Activated T-cell treated with anti-CD3 and anti-CD28 coated beads for 4 hours (primary cell): ENCODE measurements around the gene TOMM22.

Source experiments
- DNase-seq: peaks from one replicate; pipeline ENCODE4 v3.0.0-alpha.2; 2020

TOMM22 gene

DNA sequence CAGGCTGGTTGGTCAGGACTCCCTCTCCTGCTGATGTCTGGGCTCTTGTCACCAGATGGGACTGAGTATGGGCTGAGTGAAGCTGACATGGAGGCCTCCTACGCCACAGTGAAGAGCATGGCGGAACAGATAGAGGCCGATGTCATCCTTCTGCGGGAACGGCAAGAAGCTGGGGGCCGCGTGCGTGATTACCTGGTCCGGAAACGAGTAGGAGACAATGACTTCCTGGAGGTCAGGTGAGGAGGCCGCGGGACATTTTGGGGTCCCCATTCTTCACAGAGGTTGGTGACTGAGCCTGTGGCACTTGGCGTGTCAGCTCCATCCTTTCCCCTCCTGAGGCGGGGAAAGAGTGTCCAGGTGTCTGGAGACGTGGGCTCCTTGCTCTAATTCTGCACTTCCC, 34.1 kb downstream of the TOMM22 start:
- no peak for DNase-seq

DNA sequence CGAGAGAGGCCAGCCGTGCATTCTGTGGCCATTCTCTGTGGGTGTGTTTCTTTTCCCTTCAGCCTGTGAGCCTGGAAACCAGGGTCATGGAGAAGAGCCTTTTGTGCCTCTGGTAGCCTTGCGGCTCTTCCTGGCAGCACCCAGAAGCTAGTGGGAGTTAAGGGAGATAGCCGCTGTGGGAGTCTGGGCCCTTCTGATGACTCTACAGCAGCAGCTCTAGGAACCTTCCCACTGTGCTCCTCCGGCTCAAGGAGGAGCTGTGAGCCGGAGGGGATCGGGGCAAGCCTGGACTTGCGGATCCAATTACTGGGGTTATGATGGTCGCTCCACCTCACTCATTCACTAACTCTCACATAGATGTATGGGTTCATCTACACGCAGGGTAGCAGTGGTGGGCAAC, 34.5 kb downstream of the TOMM22 start:
- no peak for DNase-seq

DNA sequence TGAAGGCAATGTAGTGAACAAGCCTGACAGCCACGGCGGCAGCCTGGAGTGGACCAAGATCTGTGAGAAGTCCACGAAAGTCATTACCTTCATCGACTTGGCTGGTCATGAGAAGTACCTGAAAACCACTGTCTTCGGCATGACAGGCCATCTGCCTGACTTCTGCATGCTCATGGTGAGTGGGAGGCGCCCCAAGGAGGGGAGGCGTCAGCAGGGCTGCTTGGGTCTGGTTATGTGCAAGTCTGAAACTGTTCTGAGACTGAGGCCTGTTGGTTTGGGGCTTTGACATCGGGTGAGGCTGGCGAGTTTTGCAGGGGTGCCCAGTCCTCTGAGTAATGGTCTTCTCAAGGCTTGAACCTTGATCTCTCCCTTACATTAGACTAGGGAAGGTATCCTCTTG, 35.1 kb downstream of the TOMM22 start:
- no peak for DNase-seq

DNA sequence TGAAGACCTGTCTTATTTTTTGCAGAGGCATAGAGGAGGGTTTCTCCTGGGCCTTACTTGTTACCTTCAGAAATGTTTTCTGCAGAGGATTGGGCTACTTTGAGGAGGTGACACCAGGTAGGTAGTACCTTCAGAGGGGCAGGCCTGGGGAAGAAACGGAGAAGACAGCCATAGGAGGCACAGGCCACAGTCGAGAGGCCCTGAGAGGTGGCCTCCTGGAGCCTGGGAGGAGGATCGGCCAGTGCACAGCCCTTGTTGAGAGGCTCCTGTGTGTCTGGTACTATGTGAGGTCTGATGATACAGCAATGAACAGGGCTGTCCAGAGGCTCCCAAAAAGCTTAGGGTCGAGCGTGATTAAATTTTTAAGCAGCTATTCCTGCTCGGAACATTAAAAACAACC, 35.5 kb downstream of the TOMM22 start:
- no peak for DNase-seq

DNA sequence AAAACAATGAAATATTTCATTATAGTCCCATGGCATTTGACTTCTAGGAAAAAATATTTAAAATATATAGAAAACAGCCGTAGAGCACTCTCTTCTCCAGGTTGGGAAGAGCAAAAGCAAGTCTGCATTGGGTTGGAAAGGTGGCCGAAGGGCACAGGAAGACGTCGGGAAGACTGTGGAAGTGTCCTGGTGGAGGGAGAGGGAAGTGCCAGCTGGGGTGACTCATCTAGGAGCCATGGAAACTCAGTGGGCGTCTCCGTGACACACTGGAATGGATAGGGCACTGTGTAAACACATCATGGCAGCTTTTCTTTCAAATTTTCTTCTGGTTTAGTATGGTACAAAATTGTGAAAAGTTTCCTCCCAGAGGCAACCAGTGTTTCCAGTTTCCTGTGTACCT, 36.7 kb downstream of the TOMM22 start:
- no peak for DNase-seq

GRCh38 chr22:38719196-38719595, 37.4 kb downstream of the TOMM22 start:
- no peak for DNase-seq

GRCh38 chr22:38720350-38720749, 38.6 kb downstream of the TOMM22 start:
- no peak for DNase-seq

DNA sequence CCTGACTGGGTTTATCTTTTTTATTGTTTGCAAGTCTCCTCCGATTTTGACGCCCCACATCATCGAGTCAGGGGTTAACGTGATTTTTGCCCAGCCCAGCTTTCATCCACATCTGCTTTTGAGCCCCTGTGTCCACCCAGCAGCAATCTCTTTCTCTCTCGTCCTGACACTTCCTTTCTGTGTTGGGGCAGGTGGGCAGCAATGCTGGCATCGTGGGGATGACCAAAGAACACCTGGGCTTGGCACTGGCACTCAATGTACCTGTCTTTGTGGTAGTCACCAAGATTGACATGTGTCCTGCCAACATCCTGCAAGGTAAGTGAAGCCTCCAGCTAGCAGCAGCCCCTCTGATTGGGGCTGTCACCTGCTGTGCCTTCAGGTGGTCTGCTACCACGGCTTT, 39.8 kb downstream of the TOMM22 start:
- DNase-seq: no peak

DNA sequence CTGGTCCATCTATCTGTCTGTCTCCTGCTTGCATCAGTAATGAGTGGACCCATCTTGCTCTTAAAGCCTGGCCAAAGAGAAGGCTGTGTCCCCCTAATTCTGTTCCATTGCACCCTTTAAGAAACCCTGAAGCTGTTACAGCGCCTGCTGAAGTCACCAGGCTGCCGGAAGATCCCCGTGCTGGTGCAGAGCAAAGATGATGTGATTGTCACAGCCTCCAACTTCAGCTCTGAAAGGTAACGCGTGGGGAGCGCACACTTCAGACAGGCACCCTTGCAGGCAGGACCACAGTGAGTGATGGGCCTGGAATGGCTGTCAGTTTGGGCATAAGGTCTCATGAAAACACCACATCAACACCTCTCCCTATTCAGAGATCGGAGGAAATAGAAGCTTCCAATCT, 42.4 kb downstream of the TOMM22 start:
- no peak for DNase-seq

GRCh38 chr22:38724926-38725571, 43.3 kb downstream of the TOMM22 start:
- no peak for DNase-seq

DNA sequence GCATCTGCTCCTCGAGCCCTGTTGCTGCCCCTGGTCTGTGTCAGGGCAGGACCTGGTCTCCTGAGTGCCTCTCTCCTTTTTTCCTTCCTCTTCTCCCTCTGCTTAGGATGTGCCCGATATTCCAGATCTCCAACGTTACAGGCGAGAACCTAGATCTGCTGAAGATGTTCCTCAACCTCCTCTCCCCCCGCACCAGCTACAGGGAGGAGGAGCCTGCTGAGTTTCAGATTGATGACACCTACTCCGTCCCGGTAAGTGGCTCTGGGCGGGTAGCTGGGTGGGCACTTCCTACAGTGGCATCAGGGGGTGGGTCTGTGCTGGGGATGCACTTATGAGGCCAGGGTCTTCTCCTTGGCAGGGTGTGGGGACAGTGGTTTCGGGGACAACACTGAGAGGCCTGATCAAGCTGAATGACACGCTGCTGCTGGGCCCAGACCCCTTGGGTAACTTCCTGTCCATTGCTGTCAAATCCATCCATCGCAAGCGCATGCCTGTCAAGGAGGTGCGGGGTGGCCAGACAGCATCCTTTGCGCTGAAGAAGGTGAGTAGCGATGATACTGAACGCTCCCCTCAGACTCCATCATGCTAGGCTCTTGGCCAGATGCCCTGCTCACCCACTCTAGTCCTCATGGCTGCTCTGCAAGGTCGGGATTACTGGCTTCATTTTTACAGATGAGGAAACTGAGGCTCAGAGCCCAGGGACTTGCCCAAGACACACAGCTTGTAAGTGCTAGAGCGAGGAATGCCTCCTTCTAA, 44.3 kb downstream of the TOMM22 start:
- DNase-seq: no peak

DNA sequence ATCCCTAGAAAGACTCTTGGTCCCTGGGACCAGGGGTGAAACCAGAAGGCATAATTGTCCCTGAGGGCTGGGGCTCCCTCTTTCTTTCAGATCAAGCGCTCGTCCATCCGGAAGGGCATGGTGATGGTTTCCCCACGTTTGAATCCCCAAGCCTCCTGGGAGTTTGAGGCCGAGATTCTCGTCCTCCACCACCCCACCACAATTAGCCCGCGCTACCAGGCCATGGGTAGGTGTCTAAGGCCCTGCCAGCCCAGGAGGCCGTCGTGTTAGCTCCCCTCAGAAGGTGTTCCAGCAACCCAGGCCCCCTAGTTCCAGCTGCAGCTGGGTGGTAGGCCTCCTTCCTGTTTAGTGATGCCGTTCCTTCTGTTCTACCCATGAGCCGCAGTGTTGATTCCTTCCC, 45.4 kb downstream of the TOMM22 start:
- no peak for DNase-seq

DNA sequence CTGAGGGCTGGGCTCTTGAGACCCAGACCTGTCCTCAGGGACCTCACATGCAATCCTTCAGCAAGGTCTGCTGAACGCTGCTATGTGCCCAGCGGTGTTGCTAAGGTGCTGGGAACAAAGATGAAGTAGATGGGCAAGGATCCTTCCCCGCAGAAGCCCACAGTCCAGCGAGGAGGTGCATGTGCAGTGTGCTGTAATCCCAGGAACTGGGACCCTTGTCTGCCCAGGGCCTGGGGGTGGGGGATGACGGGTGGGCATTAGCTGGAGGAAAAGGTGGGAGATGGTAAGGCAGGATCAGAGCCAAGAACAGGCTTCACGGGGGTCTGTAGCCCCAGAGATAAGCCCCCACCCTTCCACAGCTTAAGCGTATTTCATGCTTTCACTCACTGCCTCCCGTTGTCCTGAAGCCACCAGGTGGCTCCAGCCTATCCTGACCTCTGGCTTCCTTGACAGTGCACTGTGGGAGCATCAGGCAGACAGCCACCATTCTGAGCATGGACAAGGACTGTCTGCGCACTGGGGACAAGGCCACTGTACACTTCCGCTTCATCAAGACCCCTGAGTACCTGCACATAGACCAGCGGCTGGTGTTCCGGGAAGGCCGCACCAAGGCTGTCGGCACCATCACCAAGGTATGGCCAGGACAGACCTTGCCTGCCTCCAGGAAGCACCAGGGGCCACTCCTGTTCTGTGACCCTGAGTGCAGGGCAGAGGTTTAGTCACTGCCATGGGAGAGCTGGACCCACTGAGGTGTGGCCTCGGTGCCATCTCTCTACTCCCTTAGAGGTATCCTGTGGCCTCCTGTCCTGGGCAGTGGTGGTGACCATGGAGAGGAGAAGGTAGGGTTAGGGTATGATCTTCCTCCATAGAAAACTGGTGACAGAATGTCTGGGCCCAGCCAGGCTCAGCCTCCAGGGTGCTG, 46.0 kb downstream of the TOMM22 start:
- DNase-seq: no peak

DNA sequence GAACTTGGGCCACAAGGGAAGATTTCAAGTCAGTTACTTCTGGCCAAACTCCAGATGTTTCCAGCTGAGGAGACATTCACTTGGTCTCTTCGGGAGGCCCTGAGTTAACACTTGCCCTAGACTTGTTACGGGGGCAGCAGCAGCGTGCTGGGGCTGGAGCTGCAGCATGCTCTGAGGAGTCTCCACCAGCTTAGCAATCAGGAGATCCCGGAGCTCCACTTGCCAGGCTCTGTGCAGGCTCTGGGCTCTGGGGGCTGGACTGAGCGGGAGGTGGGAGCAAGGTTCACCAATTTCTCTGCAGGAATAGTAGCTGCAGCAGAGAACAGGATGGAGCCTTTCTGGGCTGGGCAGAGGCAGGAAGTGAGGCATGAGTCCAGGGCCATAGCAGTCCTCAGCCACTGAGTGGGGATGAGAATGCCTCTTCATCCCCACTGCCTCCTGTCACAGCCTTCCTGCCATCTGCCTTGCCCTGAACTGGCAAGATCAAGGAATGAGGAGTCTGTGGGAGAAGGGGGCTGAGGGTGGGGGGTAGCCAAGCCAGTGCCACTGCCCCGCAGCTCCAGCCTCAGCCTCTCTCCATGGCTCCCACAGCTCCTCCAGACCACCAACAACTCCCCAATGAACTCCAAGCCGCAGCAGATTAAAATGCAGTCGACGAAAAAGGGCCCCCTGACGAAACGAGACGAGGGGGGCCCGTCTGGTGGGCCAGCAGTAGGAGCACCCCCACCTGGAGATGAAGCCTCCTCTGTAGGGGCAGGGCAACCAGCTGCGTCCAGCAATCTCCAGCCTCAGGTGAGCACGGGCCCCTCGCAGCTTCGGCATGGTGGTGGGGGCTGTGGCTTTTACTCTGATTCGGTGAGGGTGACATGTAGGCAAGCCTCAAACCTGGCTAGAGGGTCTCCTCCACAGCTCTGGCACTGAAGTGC, 47.4 kb downstream of the TOMM22 start:
- DNase-seq: no peak

GRCh38 chr22:38729946-38730345, 48.2 kb downstream of the TOMM22 start:
- DNase-seq: no peak

- DNase-seq: no peak
These were observed 48.7 kb downstream of the TOMM22 start for GRCh38 chr22:38730411-38730871.

DNA sequence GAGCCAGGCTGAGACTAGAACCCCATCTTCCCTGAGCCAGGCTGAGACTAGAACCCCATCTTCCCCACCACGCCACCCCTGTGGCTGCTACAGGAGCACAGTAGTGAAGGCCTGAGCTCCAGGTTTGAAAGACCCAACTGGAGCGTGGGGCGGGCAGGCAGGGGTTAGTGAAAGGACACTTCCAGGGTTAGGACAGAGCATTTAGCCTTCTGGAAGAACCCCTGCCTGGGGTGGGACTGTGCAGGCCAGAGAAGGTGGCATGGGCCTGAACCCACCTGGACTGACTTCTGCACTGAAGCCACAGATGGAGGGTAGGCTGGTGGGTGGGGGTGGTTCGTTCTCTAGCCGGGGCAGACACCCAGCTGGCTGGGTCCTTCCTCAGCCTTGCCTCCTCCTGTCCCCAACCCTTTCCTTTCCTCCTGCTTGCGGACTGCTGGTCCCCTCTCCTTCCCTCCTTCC, 50.0 kb downstream of the TOMM22 start:
- DNase-seq: no peak

DNA sequence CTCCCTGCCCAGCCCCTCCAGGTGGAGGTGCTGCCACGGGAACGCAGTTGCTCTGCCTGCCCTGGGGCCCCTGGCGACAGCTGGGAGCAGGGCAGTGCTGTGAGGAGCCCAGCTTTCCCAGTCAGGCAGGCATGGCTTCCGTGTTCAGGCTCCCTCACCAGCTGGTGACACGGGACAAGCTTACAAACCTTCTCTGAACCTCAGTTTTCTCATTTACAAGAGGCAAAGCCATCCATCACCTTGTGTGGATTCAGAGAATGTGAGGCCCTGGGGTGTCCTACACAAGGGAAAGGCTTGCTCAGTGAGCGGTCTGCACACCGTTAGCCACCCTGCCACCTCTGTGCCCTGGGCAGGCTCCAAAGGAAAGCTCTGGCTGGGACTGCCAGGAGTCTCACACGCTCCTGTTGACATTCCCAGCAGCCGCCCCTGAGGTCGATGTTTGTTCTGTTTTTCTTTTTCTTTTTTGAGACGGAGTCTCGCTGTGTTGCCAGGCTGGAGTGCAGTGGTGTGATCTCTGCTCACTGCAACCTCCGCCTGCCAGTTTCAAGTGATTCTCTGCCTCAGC, 50.6 kb downstream of the TOMM22 start:
- no peak for DNase-seq

DNA sequence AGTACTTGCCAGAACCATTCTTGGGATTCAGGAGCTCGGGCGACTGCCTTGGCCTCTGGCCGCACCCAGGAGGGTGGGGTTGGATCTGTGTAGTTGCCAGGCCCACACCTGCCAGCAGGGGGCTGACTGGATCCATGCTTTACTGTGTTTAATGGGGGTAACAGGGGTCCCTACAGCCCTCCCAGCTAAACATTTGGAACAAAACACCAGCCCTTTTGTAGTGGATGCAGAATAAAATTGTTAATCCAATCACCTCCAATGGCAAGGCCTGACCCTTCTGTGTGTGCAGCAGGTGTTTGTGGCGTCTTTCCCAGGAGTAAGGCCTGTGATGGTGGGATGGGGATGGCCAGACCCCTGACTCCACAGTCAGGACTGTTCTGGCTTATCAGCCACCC, 51.6 kb downstream of the TOMM22 start:
- no peak for DNase-seq

GRCh38 chr22:38733724-38734381, 52.1 kb downstream of the TOMM22 start:
- no peak for DNase-seq

- no peak for DNase-seq
These were observed 52.8 kb downstream of the TOMM22 start for GRCh38 chr22:38734421-38735100.
